Breast epithelium (tissue), 3 donors: Measurements from ENCODE around the gene HRH2.

Experiments
- POLR2A ChIP-seq: fragments of 450-650 bp; IDR thresholded peaks from one replicate; pipeline ENCODE4 v1.6.1; 2016; ENCODE audit warnings: antibody characterized with exemption, mild to moderate bottlenecking, moderate library complexity
- TF ChIP-seq, protein P1 (sequence below), 3 donors: fragments of 450-650 bp; IDR thresholded peaks; one replicate each; pipeline ENCODE4 v1.5.1; 2016 to 2017; ENCODE audit warnings: antibody characterized with exemption in 3 of 3, mild to moderate bottlenecking in 3 of 3, moderate library complexity in 3 of 3

DNA sequence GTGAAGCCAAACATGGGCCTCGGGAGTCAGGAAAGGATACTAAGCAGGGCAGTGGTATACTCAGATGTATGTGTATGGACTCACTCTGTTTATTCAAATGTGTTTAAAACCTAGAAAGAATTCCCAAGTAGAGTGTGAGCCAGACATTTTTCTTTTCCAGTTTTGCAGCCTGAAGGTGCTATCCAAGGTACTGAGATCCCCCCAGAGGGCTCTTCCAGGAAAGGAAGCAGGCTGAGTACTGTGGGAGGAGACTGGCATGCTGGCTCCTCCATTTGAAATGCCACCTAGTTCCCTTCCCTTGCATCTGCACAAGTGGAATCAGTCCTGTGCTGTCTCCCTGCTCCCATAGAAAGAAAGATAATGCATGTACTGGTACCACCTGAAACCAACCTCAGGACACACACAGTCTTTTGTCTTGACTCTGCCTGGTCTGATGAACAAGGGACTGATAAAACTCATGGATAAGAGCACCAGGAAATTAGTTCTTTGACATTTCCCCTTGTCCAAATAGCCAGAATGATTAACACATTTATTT lies 85.9 kb downstream of the HRH2 start:
- TF ChIP-seq POLR2A, result no peak
- TF ChIP-seq, protein P1, sequence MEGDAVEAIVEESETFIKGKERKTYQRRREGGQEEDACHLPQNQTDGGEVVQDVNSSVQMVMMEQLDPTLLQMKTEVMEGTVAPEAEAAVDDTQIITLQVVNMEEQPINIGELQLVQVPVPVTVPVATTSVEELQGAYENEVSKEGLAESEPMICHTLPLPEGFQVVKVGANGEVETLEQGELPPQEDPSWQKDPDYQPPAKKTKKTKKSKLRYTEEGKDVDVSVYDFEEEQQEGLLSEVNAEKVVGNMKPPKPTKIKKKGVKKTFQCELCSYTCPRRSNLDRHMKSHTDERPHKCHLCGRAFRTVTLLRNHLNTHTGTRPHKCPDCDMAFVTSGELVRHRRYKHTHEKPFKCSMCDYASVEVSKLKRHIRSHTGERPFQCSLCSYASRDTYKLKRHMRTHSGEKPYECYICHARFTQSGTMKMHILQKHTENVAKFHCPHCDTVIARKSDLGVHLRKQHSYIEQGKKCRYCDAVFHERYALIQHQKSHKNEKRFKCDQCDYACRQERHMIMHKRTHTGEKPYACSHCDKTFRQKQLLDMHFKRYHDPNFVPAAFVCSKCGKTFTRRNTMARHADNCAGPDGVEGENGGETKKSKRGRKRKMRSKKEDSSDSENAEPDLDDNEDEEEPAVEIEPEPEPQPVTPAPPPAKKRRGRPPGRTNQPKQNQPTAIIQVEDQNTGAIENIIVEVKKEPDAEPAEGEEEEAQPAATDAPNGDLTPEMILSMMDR (IDR thresholded peaks at IDR 0.05), result no peak
